ENCODE results near the gene SFXN3. TPM values are rescaled to one million over a fixed set of nuclear protein-coding genes. Genes with fewer than 3 reads are reported as not detected.

Gene SFXN3
- total and polyA plus RNA-seq, 10 of the 15 experiments (the other 5 are each of a cell fraction or from before 2014, with no cell fraction given), result 0.05 to 11.3 (median 1.2) TPM

DNA sequence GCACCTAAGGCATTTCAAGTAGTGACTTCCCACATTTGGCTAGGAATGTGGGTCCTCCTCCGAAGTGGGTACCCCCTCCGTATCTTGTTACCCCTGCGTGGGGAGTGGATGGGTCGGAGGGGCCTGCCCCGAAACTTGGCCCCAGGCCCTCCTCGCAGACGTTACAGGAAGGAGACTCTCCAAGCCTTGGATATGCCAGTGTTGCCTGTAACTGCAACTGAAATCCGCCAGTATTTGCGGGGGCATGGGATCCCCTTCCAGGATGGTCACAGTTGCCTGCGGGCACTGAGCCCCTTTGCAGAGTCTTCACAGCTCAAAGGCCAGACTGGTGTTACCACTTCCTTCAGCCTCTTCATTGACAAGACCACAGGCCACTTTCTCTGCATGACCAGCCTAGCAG is 42.9 kb upstream of the SFXN3 start:
- Histone ChIP-seq H3K36me3 (ENCODE audit: control insufficient read depth in 2 of 2, insufficient read depth in 2 of 2, low read length in 1 of 2) (peaks cover 10 to 14% of the 10 kb centered on the region in 2 experiments), H3K27ac (ENCODE audit: control insufficient read depth, insufficient read depth) (peak overlapping the region; percentile 71; the same call in 1 of the 2 replicates), H3K4me3 (peak overlapping the region; percentile 98), H2AFZ (ENCODE audit: control insufficient read depth, low read depth, low read length) (no peak overlapping the region), H3K79me2 (ENCODE audit: control insufficient read depth, insufficient read depth, low read length) (peaks cover 37% of the 10 kb centered on the region), H3K4me2 (ENCODE audit: control insufficient read depth, insufficient read depth) (peak overlapping the region; percentile 100), H4K20me1 (ENCODE audit: control insufficient read depth, insufficient read depth) (no peaks in the 10 kb centered on the region), H3K4me1 (ENCODE audit: control insufficient read depth, insufficient read depth, low read length) (peaks cover 16% of the 10 kb centered on the region), H3K9me3 (replicated peaks; ENCODE audit: control insufficient read depth, insufficient read depth, low read length) (no peaks in the 10 kb centered on the region), H3K27me3 (replicated peaks in 1 of 2; ENCODE audit: control insufficient read depth in 2 of 2, insufficient read depth in 2 of 2, low read length in 1 of 2) (no peaks in the 10 kb centered on the region), H3K9ac (ENCODE audit: control insufficient read depth, insufficient read depth, low read length) (peak overlapping the region; percentile 86)
- CTCF ChIA-PET, result interaction anchor here (5.5 kb wide), 1 partner anchor 9 kb away, joined by 42 read pairs; no protein-coding TSS in a partner anchor
- DNase-seq (ENCODE audit: low read depth, low spot score) (no peak), ATAC-seq (no peak), FAIRE-seq (no peak)
- no TSS peak for BruUV-seq (replicated peaks)
- RAD21 ChIA-PET (ENCODE audit: unreplicated experiment), result interaction anchor here (0.9 kb wide), 1 partner anchor 26 kb away, joined by 6 read pairs; no protein-coding TSS in a partner anchor
- WGBS (ENCODE audit: insufficient coverage, insufficient replicate concordance, low lambda C conversion rate, missing lambda C conversion rate), result 73% methylated on average over 10 of the region's 10 CpGs
- TF ChIP-seq, protein P1, sequence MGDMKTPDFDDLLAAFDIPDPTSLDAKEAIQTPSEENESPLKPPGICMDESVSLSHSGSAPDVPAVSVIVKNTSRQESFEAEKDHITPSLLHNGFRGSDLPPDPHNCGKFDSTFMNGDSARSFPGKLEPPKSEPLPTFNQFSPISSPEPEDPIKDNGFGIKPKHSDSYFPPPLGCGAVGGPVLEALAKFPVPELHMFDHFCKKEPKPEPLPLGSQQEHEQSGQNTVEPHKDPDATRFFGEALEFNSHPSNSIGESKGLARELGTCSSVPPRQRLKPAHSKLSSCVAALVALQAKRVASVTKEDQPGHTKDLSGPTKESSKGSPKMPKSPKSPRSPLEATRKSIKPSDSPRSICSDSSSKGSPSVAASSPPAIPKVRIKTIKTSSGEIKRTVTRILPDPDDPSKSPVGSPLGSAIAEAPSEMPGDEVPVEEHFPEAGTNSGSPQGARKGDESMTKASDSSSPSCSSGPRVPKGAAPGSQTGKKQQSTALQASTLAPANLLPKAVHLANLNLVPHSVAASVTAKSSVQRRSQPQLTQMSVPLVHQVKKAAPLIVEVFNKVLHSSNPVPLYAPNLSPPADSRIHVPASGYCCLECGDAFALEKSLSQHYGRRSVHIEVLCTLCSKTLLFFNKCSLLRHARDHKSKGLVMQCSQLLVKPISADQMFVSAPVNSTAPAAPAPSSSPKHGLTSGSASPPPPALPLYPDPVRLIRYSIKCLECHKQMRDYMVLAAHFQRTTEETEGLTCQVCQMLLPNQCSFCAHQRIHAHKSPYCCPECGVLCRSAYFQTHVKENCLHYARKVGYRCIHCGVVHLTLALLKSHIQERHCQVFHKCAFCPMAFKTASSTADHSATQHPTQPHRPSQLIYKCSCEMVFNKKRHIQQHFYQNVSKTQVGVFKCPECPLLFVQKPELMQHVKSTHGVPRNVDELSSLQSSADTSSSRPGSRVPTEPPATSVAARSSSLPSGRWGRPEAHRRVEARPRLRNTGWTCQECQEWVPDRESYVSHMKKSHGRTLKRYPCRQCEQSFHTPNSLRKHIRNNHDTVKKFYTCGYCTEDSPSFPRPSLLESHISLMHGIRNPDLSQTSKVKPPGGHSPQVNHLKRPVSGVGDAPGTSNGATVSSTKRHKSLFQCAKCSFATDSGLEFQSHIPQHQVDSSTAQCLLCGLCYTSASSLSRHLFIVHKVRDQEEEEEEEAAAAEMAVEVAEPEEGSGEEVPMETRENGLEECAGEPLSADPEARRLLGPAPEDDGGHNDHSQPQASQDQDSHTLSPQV (IDR thresholded peaks at IDR 0.05), result no peak
- TF ChIP-seq POLR2A (IDR thresholded peaks at IDR 0.05; ENCODE audit: low read depth, low read length), result 0 out of 2 replicates have a peak, but pooled peaks have one; percentile 16
- POLR2A ChIA-PET, result interaction anchor here (1.3 kb wide), 1 partner anchor 8 kb away, joined by 3 read pairs; no protein-coding TSS in a partner anchor
- in situ Hi-C loops (cut with MboI) (no loop called here), intact Hi-C loops (cut with micrococcal nuclease; ENCODE audit: unreplicated experiment) (no loop called here)
- SMC1A ChIA-PET (ENCODE audit: uncharacterized antibody, unreplicated experiment), result interaction anchor here (1.5 kb wide), 1 partner anchor 9 kb away, joined by 4 read pairs; no protein-coding TSS in a partner anchor
